GM18499 (cell line): ENCODE data around the gene GOLGA3.
"Not testable (repeated sequence)": the region's sequence is repeated elsewhere in the genome, so short reads cannot be mapped to it uniquely, and the experiment has no call there.

Experiments used
- ATAC-seq: cut with Tn5 transposase; IDR thresholded peaks from one replicate; pipeline ENCODE4 v1.9.1; 2021; ENCODE audit warnings: moderate number of reproducible peaks; ENCODE audit not compliant: insufficient read depth, unreplicated experiment

Gene GOLGA3

DNA sequence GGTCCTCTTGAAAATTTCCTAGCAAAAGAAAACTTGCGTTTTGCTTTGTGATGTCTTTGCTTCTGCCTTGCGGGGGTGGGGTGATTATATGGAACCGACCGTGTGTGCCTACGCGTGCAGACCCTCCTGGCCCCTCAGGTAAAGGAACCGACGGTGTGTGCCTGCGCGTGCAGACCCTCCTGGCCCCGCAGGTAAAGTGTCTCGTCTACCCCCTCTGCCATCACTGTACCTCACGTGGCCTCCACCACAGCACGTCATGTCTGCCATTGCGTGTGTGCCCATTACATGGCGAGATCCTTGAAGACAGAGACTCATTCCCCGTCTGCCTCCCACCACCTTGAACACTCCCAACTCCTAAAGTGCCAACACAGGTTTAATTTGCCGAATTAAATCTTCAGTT, 3.6 kb downstream of the GOLGA3 start:
- no peak for ATAC-seq

DNA sequence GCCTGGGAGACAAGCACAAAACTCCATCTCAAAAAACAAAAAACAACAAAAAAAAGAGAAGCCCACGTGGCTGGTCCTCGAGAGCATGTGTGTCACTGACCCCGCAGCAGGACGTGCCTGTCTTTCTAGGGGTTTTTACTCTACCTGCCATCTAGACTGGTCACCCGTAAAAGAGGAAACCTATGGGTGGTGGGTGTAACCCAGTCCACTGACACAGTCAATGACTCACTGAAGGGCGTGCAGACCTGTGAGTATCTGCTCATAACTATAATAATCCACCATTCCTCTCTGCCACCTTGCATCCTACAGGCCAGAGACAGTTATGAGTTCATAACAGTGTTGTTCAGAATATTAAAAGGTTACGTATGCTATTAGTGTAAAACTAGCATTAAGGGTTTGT, 4.6 kb downstream of the GOLGA3 start:
- ATAC-seq, result no peak

DNA sequence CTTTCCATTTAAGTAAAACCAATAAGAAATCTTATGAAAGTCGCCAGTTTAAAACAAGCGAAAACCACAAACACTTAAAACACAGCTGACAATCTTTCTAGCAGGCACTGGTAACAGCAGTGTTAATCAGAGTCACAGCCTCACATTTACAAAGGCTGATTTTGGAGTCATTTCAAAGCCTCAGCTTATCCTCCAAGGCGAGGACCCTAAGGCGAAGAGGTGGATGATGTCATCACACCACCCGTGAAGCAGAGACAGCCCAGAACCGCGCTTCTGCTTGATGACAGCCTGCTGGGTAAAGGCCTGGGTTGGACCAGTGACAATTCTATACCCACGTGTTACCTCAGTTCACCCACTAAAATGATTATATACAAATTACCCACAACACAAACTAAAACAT, 10.1 kb downstream of the GOLGA3 start:
- no peak for ATAC-seq

DNA sequence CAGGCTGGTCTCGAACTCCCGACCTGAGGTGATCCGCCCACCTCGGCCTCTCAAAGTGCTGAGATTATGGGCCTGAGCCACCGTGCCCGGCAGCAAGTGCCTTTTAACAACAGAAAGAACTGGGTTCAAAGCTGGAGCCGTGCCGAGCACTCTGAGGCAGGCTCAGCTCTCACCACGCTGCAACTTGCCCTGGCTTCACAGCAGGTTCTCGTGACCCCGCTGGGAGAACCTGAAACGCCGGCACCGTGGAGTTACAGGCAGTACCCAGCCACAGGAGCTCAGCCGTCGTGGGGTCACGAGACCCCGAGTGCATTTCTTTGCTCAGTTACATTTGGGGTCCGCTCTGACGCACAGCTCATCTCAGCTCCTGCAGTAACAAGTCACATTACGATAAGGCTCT, 14.4 kb downstream of the GOLGA3 start:
- no peak for ATAC-seq

DNA sequence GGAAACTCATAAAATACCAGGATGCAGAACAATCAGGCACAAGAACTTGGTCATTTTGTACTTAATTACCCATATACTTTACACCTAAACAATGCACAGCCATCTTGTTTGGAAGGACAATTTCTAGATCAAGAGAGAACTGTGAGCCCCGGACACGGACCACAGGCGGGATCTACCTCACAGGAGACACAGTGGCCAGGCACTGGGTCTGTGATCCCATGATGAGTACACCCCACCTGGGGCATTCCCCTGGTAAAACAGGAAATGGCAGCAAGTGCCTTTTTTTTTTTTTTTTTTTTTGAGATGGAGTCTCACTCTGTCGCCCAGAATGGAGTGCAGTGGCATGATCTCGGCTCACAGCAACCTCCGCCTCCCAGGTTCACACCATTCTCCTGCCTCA, 15.2 kb downstream of the GOLGA3 start:
- ATAC-seq, result no peak

DNA sequence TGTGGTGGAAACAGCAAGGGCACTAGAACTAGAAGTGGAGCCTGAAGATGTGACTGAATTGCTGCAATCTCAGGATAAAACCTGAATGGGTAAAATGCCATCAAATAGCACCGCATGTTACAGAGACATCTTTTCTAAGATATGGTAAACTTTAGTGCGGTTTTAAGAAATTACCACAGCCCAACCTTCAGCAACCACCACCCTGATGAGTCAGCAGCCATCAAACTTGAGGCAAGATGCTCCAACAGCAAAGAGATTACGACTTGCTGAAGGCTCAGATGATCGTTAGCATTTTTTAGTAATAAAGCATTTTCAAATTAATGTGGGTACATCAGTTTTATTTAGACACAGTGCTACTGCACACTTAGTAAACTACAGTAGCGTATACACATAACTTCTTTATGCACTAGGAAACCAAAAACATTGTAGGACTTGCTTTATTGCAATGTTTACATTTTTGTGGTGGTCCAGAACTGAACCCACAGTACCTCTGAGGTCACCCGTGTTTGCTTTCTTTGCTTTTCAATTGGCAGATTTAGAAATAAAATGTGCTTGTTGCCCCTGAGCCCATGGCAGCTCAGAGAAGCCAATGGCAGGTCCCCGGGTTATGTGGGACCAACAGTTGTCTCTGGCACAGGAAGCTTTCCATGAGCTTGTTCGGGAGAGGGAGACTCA, 15.9 kb downstream of the GOLGA3 start:
- ATAC-seq, result no peak

DNA sequence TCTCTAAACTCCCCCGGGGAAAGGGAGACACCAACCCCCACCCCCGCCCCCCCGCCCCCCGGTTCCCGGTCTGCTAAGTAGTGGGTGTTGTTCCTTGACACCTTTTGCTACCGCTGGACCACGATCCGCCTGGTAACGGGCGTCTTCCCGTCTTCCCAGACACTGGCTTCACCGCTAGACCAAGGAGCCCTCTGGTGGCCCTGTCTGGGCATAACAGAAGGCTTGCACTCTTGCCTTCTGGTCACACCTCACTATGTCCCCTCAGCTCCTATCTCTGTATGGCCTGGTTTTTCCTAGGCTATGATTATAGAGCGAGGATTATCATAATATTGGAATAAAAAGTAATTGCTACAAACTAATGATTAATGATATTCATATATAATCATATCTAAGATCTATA, 19.3 kb downstream of the GOLGA3 start:
- not testable (repeated sequence) for ATAC-seq

DNA sequence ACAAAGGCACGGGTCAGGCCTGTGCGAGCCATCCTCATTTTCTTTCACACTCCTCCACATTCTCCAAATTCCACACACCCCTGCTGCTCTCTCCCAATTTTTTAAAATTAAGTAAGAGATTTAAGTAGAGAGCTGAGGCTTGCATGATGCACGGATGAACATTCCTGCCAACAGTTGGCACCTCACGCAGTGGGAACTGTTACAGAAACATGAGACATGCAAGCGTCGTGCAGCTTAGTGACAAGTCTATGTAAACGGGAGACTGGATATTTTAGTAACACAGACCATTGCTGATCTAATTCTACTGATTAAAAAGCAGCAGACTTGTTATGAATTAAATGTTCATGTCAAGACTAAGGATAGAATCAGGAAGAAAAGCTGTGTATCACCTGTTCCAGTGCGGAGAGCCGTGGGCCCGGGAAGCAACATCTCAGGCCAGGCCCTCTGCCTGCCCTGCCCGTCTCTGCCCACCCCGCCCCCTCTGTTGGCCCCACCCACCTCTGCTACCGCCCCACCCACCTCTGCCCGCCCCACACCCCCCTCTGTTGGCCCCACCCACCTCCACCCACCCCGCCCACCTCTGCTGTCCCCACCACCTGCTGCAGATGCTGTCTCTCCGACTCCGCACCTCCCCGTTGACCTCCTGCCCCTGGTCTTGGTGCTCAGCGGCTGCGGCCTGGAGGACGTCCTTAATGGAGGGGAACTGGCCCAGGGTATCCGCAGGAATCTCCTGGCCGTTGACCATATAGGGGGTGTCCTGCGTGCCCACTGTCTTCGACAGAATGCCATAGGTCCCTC, 21.2 kb downstream of the GOLGA3 start:
- ATAC-seq, result no peak

DNA sequence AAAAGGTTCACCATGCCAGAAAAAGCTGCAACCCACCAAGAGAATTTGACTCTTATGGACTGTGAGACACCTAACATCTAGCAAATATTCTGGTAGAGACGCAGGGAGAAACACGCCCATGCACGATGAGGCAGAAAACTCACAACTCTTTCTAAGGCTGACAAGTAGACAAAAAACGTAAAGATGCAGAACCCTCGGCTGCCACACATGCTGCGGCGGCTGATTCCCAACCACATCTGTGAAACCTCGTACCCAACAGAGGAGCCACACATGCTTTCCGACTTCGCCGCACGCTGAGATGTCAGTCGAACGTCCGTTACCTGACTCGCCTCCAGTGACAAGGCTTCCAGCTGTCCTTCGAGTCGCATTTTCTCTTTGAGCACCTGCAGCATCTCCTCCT, 21.8 kb downstream of the GOLGA3 start:
- ATAC-seq, result no peak

DNA sequence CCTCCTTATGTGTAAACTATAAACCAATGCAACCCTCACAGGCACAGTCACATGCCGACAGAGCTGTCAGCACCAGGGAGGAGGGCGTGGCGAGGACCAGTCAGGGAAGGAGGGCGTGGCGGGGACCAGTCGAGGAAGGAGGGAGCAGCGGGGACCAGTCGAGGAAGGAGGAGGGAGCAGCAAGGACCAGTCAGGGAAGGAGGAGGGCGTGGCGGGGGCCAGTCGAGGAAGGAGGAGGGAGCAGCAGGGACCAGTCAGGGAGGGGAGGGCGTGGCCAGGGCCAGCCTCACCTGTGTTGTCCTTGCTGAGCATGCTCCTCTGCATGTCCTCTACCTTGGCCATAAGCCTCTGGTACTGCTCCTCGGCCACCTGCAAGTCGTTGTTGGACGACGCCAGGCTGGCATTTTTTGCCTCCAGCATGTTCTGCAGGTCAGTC, 24.2 kb downstream of the GOLGA3 start:
- no peak for ATAC-seq

DNA sequence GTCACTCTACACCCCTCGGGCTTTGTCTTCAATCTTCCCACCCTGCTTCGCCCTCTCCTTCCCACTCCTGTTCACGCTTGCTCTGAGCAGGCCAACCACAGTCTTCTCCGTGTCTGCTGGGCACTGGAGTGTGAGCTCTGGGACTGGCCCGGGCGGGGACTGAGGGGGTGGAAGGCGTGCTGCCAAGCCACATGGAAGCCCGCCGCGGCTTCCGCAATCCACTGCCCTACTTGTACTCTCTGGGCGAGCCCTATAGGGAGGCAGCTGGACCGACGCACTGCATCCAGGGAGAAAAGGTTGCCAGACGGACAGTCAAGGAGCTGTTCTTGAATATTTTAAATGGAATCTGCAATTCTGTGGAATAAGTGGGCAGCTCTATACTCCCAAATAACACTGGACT, 24.8 kb downstream of the GOLGA3 start:
- ATAC-seq, result no peak

DNA sequence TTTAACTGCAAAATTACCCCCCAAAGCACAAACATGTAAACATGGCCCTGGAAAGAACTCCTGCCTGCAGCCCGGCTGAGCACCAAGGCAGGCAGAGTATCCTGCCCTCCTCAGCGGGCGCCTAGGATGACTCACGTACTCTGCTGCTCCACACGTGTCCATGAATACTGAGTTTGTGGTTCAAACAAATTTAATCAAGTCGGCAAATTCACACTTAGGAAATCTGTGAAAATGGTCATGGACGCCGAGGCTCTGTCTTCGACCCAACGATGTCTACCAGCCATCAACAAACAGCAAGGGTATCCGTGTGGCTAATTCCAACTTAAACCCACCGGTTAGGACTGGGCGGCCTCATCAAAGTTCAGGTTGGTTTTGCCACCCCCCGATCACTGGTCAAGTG, 25.5 kb downstream of the GOLGA3 start:
- ATAC-seq, result no peak

DNA sequence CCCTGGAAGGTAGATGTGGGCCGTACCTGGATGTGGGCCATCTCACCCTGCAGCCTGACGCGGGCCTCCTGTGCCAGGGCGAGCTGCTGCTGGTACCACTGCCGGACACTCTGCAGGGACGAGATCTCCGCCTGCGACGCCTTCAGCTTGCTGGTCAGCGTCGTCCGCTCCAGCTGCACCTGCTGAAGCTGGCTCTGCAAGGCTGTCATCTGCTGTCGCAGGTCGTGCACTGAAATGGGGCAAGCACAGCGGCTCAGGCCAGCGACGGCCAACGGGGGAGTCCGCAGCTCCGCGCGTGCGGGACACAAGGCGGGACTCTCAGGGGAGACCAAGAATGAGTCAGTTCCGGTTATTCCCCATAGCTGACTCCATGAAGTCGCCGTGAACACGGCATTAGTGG, 26.9 kb downstream of the GOLGA3 start:
- ATAC-seq, result no peak

DNA sequence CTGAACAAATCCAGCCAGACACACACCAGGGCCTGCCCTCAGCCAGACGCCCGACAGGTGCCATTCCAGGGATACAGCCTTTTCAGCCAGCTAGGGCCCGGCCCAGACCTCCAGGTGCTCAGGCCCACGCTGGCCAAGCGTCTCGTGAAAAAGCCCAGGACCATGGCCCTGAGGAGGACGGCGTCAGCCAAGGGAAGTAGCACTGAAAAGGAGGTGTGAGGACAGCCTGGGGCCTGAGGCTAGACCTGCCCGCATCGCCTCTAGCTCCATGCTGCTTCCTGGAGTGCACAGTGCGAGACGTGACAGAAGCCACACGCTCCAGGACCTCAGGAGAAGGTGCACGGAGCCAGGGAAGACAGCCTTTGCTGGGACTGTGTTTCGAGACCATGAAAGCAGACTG, 29.8 kb downstream of the GOLGA3 start:
- ATAC-seq, result no peak

DNA sequence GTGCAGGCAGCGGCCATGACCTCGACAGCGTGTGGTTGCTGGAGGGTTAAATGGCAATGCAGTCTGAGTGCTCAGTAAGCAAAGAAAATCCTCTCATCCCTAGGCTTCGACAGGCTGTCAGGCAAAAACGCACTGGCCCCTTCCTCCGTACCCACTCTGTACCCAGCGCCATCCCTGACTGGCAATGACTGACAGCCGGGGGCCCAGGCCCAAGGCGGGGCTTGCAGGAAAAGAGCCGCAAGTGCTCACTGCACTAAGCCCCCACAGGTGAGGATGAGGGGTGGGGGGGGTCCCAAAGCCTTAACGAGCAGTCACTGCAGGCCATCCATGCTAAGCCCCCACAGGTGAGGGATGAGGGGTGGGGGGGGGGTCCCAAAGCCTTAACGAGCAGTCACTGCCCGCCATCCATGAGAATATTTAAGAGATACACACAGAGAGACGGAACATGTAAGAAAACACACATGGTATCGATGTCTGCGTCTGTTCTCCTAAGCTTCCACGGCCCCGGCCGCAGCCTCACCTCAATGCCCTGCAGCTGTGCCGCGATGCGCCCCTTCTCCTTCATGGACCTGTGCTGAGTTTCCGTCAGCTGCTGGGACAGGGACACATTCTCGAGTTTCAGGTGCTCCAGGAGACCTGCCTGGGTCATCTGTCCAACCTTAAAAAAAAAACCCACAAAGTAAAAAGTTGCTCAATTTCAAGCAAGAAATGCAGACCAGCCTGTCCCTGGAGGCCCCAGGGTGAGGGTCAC, 30.7 kb downstream of the GOLGA3 start:
- no peak for ATAC-seq

DNA sequence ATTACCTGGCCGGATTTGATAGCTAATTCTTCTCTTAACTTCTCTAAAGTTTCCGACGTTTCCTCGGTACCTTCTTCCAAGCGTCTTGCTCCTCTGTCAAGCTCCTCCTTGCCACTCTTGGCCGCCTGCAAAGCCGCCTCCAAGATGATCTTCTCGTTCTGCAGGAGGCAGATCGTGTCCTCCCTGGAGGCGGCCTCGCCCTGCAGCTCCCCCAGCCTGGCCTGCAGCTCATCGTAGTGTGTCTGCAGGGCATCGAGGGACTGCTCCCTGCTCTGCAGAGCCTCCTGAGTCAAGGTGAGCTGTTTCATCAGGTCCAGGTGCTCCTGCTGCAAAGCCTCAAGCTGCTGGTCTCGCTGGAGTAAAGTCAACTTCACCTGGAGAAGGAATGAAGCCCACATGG, 32.8 kb downstream of the GOLGA3 start:
- ATAC-seq, result no peak

DNA sequence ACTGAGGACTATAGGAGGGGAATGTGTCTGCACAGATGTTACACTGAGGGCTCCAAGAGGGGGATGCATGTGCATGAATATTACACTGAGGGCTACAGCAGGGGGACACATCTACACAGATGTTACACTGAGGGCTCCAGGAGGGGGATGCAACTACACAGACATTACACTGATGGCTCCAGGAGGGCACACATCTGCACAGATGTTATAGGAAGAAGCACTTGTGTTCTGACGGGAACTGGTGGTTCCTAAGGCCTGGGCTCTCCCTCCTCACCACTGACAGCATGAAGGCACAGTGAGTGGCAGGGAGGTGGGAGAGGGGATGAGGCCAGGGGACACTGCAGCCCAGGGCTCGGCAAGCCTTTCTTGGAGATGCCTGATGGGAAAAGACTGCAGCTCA, 36.7 kb downstream of the GOLGA3 start:
- not testable (repeated sequence) for ATAC-seq

DNA sequence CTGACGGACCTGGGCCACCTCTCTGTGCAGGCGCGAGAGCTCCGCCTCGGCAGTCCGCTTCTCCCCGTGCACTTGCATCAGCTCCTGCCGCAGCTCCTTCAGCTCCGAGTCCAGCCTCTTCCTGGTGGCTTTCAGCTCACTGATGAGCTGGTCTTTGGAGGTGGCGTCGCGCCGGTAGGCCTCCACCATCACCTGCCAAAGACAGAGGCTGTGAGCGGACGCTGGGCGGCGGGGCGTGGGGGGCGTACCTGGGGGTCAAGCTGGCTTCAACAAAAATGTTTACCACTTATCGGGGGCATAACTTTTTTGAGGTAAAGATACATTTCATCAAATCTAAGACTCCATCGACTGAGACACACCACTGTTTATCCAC, 39.6 kb downstream of the GOLGA3 start:
- no peak for ATAC-seq

DNA sequence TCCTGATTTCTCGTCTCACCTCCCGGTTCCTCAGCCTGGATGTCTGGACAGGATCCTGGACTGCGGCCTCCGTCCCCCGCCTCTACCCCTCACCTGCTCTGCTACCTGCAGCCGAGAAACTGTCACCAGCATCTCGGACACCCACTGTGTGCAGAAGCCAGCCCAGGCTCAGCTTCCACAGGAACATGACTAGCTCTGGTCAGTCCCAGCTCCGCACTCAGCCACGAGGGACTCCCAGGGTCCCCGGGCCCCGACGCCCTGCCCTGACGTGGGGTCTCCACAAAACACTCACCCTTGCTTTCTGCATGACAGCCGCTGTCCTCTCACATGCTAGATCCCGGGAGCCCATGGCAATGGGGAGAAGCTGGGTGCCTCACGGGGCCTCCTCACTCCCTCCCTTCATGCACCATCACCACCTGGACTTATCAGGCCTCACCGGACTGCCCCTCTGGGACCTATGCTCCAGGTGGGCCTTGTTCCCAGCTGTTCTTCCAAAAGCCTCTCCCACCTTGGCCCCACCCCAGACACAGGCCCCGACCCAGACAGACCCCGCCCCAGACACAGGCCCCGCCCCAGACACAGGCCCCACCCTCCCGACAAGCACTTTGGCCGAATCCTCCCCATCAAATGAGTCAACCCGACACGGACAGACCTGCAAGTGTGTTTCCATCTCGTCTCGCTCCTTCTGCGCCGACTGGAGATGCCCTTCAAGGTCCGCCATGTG, 40.1 kb downstream of the GOLGA3 start:
- no peak for ATAC-seq

DNA sequence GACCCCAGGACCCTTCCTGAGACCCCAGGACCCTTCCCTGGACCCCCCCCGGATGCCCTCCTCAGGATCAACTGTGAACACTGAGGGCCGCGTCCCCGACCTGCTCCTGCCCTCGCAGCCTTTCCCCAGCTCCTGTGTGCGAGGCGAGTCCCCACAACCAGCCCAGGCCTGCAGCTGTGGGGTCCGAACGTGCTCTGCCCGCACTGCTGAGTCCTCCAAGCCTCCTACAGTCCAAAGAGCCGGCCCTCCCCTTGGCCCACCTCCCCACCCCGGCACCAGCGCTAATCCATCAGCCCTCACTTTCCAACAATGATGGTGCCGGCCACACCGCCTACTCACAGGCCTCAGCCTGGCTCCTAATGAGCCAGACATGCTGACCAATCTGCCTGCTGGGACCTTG, 40.8 kb downstream of the GOLGA3 start:
- no peak for ATAC-seq

DNA sequence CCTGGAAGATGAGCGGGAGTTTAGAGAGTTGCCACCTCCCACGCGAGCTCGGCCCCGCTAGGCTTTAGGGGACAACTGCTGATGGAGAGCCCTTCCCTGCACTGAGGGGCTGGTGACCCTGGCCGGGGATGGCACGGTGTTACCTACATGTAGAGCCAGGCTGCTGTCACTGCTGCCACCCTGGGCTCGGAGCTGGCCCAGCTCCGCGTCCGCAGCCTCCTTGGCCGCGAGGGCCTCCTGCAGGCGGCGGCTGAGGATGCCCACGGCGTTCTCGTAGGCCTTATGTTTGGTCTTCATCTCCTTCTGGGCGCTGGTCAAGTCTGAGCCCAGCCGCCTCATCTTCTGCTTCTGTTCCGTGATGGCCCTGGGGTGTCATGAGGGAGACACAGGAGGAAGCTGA, 42.5 kb downstream of the GOLGA3 start:
- ATAC-seq, result no peak
